ENCODE measurements around the gene NTMT1.

DNA sequence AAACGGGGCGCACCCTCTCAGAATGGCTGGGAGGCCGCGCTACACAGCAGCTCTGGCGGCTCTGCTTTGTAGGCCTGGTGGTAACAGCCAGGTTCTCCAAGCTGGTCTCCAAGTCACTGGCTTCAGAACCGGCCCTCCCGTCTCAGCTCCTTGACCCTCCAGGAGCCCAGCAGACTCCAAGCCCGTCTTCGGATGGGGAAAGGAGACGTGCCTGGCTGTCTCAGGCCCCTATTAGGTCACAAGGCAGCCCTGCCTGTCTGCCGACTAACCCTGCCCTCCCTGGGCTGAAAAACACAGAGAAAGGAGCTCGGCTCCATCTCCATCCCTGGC is 13.8 kb downstream of the NTMT1 start:
- TF ChIP-seq, protein P1, sequence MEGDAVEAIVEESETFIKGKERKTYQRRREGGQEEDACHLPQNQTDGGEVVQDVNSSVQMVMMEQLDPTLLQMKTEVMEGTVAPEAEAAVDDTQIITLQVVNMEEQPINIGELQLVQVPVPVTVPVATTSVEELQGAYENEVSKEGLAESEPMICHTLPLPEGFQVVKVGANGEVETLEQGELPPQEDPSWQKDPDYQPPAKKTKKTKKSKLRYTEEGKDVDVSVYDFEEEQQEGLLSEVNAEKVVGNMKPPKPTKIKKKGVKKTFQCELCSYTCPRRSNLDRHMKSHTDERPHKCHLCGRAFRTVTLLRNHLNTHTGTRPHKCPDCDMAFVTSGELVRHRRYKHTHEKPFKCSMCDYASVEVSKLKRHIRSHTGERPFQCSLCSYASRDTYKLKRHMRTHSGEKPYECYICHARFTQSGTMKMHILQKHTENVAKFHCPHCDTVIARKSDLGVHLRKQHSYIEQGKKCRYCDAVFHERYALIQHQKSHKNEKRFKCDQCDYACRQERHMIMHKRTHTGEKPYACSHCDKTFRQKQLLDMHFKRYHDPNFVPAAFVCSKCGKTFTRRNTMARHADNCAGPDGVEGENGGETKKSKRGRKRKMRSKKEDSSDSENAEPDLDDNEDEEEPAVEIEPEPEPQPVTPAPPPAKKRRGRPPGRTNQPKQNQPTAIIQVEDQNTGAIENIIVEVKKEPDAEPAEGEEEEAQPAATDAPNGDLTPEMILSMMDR (IDR thresholded peaks at IDR 0.05) = no peak
- TF ChIP-seq POLR2A (IDR thresholded peaks at IDR 0.05) (no peak), POLR2AphosphoS5 (IDR thresholded peaks at IDR 0.05; ENCODE audit: insufficient read depth in 1 of 2, low read depth in 1 of 2) (no peak)
